GM18909 (cell line): Measurements from ENCODE around the gene THSD4.

ENCODE experiments used
- ATAC-seq: cut with Tn5 transposase; IDR thresholded peaks from one replicate; pipeline ENCODE4 v1.9.1; 2021; ENCODE audit warnings: mild to moderate bottlenecking; ENCODE audit not compliant: unreplicated experiment, poor library complexity

The THSD4 gene

DNA sequence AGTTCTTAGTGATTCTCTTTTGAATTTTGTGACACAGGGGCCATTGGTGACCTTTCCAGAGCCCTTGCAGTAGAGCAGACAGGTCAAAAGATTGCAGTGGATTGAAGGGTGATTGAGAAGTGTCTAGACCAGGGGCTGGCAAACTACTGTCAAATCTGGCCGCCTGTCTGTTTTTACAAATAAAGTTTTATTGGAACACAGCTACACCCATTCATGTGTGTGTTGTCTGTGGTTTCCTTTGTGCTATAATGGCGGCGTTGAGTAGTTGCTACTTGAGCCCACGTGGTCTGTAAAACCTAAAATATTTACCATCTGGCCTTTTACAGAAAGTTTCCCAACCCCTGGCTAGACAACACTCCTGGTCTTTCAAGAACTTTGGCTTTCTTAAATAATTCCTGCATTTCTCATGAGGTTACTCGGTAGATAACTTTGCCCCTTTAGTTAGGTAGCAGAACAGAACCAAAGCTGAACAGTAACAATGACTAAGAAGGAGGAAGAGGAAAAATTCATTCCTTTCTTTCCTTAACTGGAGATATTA, 430.0 kb downstream of the THSD4 start:
- ATAC-seq: no peak

DNA sequence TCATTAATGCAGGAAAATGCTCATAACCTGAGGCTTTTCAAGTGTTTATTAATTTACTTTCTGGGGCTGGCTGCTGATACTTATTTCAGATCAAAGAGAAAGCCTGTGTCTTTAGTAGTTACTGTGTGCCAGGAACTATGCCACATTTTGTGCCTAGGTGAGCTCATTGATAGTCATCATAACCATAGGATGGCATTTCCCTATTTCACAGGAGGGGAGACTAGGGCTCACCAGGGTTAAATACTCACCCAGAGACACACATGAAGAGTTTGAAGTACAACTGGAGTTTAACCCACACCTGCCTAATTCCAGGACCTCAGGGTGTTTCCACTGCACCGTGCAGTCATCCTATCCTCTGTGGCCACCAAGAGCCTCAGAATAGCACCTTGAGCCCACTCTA, 430.7 kb downstream of the THSD4 start:
- ATAC-seq: no peak

DNA sequence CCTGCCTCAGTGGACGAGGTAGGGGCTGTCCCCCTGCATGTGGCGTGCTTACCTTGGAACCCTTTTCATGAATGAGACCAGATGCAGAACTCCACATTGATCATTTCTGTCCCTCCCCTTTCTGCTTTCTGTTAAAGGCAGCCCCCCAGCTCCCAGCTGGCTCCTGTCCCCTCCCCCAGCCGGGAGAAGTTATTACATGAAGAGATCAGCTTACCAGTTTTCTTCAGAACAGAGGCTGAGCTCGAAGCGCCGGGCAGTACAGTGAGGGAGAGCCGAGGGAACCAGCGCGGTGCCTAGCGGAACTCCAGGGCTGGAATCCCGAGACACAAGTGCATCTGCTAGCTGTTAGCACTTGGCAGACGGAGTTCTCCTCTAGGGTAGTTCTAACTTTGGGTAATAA, 431.7 kb downstream of the THSD4 start:
- no peak for ATAC-seq

DNA sequence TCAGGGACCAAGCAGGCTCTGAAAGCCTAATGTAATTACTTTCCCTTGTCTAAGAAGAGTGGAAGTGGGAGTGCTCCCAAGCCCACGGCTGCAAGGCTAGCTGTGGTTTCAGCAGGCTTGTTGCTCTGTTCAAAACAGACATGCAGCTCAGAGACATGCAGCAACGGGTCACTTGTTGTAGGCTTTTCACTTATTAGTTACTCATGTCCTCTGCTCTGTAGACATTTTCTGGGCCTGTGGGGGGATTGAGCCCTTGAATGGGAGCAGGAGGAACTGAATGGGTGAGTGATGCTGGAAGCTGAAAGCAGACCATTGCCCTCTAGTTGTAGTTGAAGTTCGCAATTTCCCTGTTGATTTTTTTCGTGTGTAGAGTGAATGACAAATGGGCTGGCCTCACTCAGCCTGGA, 433.1 kb downstream of the THSD4 start:
- no peak for ATAC-seq

DNA sequence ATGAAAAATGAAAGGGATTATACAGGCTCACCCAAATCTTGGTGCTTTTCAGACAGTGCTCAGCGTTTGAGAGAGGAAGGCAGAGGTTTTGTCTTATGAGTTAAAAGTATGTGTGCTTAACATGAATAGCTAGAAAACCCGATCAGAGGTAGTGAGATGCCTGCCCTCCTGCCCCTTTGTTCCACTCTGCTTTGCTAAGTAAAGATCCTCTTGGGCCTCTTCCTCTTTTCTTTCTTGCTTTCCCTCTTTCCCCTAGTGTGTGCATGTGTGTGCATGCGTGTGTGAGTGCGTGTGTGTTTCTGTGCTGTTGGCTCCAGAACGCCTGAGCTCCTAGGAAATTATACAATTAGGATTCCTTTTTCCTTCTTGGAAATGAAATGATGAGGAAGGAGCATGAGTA, 433.8 kb downstream of the THSD4 start:
- no peak for ATAC-seq

DNA sequence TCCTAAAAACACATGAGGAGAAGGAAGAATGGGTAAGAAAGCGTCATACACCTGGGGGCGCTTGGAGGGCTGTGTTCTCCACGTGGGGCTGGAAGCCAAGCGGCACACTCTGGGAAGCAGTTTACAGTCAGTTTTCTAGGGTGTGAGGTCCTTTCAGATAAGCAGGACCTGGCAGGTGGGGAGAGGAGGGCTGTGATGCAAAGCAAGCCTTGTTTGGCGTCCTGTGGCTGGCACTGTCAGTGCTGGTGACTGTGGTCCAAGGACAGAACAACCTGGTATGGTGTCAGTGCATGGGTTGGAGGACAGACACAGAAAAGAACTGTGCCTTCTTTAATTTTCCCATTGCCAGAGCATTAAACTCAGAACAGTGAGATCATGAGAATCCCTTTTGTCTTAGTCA, 434.4 kb downstream of the THSD4 start:
- no peak for ATAC-seq

DNA sequence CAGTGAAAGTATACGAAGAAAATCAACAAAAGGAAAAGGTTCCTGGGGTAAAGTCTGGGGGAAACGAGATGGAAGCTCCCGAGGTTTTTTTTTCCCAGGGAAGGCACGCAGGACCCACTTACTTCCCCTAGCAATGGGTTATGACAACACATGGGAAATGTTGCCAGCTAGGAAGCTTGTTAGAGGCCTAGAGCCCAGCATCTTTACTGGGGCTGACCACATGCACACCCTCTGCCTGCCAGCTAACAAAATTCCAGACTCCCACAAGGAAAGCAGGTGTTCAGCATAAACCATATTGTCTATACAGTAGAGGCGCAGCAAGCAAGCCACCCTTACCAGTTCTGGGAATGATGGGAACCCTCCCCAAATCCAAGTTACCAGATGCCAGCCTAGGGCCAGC, 436.3 kb downstream of the THSD4 start:
- ATAC-seq: no peak

DNA sequence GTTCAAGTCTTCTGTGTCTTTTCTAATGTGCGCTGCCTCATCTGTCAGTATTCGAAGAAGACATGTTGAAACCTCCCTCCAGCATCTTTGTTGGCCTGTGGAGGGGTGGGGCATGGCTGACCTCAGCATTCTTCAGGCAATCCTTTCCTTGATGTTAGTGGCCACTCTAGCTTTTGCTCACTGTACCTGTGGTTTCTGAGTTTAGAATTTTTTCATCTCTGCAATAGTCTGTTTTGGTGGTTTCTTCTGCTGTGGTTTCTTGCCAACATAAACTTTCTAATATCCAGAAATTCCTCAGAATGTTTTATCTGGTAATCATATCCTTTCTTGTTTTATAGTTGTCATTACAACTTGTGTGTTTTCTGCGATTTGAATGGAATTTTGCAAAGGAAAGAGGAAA, 443.8 kb downstream of the THSD4 start:
- ATAC-seq: no peak

DNA sequence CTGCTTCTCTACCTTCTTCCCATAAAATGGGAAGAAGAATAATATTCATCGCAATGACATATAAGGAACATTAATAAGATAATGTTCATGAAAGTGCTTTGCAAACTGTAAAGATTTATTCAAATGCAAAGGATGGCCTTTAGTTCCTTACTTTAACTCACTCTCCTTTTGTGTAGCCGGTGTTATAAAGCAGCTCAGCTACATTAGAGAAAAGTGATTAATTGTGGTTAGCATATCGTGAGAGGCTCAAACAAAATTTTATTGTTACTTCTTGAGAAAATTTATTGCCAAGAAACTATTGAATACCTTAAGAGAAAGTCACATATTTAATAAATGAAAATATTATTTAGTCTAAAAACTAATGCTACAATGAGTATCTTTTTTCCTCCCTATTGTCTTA, 444.3 kb downstream of the THSD4 start:
- ATAC-seq: no peak

DNA sequence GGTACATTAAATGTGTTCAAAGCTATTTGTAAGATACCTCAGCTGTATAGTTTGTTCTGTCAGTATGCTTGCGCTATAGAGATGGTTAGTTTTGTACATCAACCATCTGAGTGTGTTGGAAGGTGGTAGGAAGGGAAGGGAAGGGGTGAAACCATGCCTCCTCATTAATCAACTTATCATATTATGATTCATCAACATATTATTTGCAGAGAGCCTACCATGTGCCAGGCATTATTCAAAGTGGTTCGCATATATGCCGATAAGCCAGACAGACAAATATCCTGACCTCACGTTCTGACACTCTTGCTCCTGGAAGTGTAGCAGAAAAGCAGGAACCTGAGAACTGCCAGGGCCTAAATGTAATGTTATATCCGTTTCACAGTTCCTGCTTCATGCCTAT, 447.0 kb downstream of the THSD4 start:
- ATAC-seq: no peak

DNA sequence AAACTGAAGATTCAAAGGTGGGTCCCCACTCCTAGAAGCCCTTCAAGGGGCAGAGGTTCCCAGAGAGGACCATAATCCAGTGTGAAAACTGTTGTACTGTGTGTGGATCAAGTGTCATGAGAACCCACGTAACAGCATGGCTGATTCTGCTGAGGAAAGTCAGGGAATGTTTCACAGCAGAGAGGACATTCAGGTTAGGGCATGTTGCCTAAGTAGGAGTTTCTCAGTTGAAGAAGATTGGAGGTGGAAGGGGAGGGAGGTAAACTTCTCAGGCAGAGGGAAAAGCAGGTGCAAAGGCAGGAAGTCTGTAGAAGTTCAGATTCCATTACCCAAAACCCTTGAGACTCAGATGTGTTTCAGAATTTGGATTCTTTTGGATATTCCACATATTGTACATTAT, 448.9 kb downstream of the THSD4 start:
- ATAC-seq: no peak

DNA sequence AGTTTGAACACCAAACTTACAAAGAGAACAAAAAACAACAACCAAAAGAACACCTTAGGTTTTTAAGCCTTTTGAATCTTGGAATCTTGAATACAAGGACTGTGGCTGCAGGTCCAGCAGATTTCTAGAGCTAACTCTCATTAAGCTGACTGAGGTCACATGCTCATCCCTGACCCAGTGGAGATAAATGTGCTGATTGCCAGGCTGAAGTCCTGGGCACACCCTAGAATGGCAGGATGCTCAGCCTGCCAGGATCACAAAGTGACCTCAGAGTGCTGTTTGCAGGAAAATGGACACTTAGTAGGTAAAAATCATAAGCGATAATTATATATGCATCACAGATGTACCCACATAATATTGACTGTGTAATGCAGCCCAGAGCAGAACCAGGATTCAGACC, 449.7 kb downstream of the THSD4 start:
- no peak for ATAC-seq

DNA sequence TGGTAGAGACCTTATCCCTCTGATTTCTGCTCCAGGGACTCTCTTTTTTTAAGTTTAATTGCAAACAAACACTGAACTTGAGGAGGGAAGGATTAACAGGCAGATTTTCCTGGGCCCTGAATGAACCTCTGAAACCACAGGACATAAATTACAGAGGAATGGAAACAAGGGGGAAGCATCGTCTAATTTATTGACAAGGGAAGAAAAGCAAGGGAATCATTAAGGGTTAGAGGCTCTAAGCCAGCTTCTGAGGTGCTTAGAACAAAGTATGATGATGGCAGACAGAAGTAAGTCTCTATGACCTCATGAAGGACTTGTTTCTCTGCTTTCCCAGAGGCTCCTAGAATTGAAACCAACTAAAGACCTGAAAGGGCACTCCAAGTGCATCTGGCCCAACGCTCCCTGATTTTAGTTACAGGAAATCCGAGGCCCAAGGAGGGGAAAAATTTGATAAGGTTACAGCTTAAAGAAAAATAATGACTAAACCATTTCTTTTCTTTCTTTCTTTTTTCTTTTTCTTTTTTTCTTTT, 450.4 kb downstream of the THSD4 start:
- ATAC-seq: no peak

DNA sequence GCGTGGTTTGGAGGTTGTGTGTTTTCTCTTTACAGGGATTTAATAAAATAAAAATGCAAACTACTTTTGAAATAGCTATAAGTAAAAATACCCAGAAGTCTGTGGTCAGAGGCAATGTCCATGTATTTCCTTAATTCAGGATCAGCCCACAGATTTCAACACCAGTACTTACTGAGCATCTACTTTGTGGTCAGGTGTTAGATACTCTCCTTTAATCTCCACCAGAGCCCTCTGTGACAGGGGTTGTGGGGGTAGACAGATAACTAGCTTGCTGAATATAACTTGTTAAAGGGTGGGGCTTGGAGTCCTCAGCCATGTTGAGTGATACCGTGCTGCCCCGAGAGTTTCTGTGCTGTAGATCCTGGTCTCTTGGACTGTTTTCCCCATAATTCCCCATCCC, 451.0 kb downstream of the THSD4 start:
- no peak for ATAC-seq

DNA sequence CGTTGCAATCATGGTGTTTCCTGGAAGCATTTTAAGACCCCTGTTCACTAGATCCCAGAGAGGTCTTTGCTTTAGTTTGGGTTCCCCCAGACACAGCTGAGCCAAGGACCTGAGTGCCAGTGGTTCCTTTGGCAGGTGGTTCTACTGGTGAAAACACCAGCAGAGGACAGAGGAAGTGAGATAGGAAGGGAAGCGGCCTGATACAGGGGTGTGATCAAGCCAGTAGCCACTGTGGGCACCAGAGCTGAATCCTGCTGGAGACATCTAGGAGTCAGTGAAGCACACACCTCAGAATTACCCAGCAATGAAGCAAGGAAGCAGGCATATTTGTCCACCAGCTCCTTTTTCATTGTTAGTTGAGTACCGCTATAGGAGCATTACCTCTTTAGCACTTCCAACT, 451.9 kb downstream of the THSD4 start:
- no peak for ATAC-seq

DNA sequence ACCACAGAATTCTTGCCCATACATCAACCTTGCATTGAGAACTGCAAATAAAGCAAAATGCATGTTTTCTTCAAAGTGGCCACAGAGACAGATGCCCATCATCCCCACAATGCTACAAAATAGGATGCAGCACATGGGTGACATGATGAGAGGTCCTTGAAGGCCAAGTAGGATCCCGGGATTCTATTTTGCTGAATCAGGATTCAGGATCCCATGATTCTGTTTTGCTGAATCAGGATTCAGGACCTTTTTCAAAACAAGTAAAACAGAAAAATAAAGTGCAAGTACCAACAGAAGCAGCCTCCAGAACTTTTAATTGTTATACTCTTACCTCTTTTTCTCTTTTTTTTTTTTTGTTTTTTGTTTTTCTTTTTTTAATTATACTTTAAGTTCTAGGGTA, 453.0 kb downstream of the THSD4 start:
- no peak for ATAC-seq

DNA sequence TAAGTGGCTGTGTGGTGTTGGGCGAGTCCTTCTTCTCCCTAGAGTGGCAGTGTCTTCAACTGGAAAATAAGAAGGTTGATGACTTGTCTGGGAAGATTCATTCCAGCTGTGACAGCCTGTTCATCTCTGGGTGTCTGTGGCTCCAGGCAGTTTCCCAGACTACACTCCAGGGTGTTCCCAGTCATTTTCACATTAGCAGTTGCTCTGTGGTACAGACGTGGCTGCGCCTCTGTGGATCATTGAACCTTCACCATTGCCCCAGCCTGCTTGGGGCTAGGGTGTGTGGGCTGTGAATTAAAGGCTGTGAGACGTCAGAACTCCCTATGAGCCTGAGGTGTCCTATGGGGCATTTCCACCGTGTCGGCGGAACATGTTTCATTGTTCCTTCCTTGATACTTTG, 455.5 kb downstream of the THSD4 start:
- ATAC-seq: no peak

DNA sequence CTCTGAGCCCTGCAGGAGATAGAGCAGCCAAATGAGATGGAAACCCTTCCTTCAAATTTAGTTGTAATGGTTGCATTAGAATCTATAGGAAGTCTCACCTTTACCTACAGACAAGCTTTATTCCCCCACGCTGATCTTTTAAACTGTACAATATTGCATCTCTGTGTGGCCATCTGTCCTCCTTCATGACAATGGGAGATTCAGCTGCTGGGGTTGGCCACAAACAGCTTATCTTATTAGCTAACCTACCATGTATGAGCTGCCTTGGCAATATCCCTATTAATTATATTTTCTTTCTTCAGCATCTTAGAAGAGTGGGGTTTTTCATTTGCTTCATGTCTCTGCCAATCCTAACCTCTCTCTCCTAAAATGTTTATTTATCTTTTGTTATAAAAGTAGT, 456.4 kb downstream of the THSD4 start:
- ATAC-seq: no peak

DNA sequence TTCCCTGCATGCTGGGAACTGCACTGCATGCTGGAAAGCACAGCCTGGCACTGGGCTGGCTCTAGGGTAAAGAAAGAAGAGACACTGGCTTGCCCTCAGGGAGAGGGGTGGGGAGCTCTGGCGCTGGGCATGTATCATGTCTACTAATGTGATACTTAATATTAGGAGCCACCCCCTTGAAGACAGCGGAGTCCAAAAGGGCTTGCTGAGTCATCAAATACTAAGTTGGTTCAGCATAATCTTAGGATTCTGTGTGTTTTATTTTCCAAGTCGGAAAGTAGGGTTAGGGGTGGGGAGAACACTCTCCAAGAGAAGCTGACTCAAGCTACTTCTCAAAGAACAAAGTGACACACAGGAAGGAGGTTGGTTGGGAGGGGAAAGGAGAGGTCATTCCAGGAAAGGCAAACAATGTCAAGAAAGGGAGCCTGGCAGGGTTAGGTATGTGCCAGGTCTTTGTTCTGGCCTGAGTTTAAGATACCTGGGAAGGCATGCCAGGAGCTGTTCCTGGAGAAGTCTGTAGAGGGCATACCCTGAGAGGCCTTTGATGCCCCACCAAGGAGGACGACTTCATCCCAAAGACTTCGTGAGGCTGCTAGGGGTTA, 457.3 kb downstream of the THSD4 start:
- no peak for ATAC-seq

DNA sequence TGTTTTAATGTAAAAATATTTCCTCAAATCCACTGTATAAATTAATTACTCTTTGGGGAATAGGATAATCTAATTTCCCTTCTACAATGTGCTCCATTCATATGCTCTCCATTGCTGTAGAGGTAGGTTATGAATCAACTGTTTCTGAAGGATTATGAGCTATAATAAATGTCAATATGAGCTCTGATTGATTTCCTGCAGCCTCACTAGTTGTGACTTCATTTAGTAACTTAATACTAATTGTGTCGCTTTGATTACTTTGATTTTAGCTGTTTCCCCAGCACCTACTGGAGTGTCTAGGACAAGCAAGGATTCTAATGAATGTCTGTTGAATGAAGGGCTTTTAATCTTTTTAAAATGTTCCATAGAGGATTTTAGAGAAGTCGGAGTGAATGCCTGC, 458.3 kb downstream of the THSD4 start:
- no peak for ATAC-seq

DNA sequence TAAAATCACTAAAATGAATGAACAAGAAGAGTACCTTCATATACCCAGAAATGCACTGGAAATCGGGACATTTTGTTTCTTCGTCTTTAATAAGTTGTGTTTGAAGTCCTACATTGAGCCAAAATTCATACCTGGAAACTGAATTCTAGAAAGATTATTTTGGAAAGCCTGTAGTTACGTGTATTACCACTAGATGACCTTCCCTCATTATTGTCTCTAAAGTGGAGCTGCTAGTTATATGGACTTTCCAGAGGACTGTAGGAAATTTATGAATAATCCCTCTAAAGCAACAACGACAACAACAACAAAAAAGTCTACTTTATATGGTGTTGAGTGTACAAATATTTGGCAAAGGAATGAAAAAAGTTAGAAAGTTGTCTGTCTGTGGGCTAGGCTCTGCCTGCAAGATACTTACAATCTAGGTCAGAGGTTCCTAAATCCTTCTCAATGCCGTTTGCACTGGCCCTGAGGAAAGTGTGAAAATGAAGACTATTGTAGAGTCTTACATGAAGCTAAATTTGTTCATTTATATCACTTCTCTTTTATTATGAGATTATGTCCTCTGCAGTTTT, 460.3 kb downstream of the THSD4 start:
- no peak for ATAC-seq

DNA sequence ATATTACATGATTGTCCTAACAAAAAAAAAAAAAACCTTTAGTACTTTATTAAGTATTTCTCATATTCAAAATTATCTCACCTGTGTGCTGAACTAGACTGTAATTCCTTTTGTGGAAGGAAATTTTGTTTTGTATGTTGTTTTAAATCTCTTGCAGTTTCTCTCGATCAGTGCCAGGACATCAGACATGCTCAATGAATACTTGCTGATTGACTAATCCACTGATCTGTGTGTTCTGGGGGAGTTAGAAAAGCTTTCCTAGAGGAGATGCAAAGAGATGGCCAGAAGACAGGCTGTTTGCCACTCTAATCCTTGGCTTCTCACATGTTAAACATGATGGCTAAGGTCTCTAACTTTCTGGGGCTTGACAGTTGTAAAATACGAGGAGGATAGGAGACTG, 461.8 kb downstream of the THSD4 start:
- ATAC-seq: no peak
